IgD-negative memory B cell (primary cell): ENCODE data around the gene LRRC26. TPM values are rescaled to one million over a fixed set of nuclear protein-coding genes. Genes with fewer than 3 reads are reported as not detected.

ENCODE experiments used
- H3K27ac Mint-ChIP-seq, 3 donors: one replicate each; pipeline ENCODE4 v1.8.0; 2020 to 2022; ENCODE audit warnings: mild to moderate bottlenecking in 3 of 3, mixed read lengths in 3 of 3, moderate library complexity in 1 of 3
- H3K27me3 Mint-ChIP-seq: one replicate; pipeline ENCODE4 v1.8.0; 2021; ENCODE audit warnings: mixed read lengths
- H3K36me3 Mint-ChIP-seq: one replicate; pipeline ENCODE4 v1.8.0; 2020; ENCODE audit warnings: mild to moderate bottlenecking, mixed read lengths
- H3K4me1 Mint-ChIP-seq, 3 donors: one replicate each; pipeline ENCODE4 v1.8.0; 2020 to 2022; ENCODE audit warnings: mixed read lengths in 3 of 3, mild to moderate bottlenecking in 1 of 3
- H3K4me3 Mint-ChIP-seq, 4 donors: one replicate each; pipeline ENCODE4 v1.8.0; 2020 to 2022; ENCODE audit warnings: mild to moderate bottlenecking in 4 of 4, mixed read lengths in 4 of 4, moderate library complexity in 3 of 4
- H3K9me3 Mint-ChIP-seq, 3 donors: one replicate each; pipeline ENCODE4 v1.8.0; 2020 to 2021; ENCODE audit warnings: mixed read lengths in 3 of 3, mild to moderate bottlenecking in 1 of 3
- polyA plus RNA-seq: library from polyadenylated mRNA; unstranded; fragments of 300-500 nt; fragmentation: Illumina TruSeq; gene quantifications from one replicate; pipeline ENCODE4 v1.2.3, GENCODE V29; 2021

The LRRC26 gene
- polyA plus RNA-seq, 1 donor from 2014 or later, result not detected

DNA sequence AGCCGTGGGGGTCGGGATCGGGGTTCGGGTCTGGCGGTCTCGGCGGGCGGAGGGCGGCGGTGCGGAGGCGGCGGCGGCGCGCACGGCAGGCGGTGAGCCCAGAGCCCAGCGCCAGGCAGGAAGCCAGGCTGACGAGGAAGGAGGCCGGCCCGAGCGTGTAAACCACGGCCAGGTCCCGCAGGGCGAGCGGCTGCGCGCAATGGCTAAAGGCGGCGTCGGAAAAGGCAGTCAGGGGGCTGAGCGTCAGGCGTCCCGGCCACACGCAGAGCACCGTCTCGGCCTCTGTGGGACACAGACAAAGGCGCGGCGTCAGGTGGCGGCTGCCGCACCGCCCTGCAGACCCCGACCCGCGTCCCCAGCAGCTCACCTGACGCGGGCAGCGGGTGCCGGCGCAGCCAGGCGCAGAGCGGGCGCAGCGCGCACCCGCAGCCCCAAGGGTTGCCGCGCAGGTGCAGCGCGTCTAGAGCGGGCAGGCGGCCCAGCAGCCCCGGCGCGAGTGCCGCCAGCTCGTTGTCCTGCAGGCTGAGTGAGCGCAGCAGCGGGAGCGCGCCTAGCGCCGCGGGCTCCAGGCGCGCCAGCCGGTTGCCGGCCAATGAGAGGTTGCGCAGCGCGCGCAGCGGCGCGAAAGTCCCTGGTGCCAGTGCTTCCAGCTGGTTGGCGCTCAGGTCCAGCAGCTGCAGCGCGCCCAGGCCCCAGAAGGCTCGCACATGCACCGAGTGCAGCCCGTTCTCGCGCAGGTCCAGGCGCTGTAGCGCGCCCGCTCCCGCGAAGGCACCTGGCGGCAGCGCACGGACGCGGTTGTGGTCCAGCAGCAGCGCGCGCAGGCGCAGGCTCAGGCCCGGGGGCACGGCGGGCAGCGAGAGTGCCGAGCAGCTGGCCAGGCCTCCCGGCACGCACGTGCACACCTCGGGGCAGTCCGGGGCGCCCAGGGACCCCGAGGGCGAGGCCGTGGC is 671 bp downstream of the LRRC26 start:
- Mint-ChIP-seq H3K36me3 (no peaks in the 10 kb centered on the region), H3K27ac (no peak overlapping the region), H3K4me1 (peaks cover 0 to 2% (median 0%) of the 10 kb centered on the region in 3 donors), H3K9me3 (no peaks in the 10 kb centered on the region), H3K4me3 (peak overlapping the region in 3 of 4 donors; percentile 38 to 66 (median 51)), H3K27me3 (peaks cover 26% of the 10 kb centered on the region)

DNA sequence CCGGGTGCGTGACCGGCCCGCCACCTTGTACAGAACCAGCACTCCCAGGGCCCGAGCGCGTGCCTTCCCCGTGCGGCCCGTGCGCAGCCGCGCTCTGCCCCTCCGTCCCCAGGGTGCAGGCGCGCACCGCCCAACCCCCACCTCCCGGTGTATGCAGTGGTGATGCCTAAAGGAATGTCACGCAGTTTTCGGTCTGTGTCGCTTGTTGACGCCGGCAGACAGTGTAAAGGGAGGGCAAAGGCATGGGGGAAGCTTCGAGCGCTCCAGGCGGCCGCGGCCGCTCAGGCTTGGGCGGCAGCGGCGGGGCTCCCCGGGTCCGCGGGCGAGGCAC is 1.3 kb downstream of the LRRC26 start:
- no peaks in the 10 kb centered on the region for H3K9me3 Mint-ChIP-seq
- peak overlapping the region in 2 of 4 donors; percentile 28 to 48 for H3K4me3 Mint-ChIP-seq
- H3K27ac Mint-ChIP-seq, result no peak overlapping the region
- peaks cover 27% of the 10 kb centered on the region for H3K27me3 Mint-ChIP-seq
- peaks cover 0 to 2% (median 0%) of the 10 kb centered on the region in 3 donors for H3K4me1 Mint-ChIP-seq
- no peaks in the 10 kb centered on the region for H3K36me3 Mint-ChIP-seq

DNA sequence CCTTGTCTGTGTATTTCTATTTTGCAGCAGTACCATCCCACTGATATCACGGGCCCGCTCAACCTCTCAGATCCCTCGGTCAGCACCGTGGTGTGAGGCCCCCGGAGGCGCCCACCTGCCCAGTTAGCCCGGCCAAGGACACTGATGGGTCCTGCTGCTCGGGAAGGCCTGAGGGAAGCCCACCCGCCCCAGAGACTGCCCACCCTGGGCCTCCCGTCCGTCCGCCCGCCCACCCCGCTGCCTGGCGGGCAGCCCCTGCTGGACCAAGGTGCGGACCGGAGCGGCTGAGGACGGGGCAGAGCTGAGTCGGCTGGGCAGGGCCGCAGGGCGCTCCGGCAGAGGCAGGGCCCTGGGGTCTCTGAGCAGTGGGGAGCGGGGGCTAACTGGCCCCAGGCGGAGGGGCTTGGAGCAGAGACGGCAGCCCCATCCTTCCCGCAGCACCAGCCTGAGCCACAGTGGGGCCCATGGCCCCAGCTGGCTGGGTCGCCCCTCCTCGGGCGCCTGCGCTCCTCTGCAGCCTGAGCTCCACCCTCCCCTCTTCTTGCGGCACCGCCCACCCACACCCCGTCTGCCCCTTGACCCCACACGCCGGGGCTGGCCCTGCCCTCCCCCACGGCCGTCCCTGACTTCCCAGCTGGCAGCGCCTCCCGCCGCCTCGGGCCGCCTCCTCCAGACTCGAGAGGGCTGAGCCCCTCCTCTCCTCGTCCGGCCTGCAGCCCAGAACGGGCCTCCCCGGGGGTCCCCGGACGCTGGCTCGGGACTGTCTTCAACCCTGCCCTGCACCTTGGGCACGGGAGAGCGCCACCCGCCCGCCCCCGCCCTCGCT is 1.9 kb downstream of the LRRC26 start:
- H3K9me3 Mint-ChIP-seq, result no peaks in the 10 kb centered on the region
- H3K4me1 Mint-ChIP-seq, result peaks cover 0 to 2% (median 0%) of the 10 kb centered on the region in 3 donors
- H3K4me3 Mint-ChIP-seq, result peak overlapping the region in 1 of 4 donors; percentile 72
- H3K27ac Mint-ChIP-seq, result no peak overlapping the region
- no peaks in the 10 kb centered on the region for H3K36me3 Mint-ChIP-seq
- H3K27me3 Mint-ChIP-seq, result peaks cover 32% of the 10 kb centered on the region

DNA sequence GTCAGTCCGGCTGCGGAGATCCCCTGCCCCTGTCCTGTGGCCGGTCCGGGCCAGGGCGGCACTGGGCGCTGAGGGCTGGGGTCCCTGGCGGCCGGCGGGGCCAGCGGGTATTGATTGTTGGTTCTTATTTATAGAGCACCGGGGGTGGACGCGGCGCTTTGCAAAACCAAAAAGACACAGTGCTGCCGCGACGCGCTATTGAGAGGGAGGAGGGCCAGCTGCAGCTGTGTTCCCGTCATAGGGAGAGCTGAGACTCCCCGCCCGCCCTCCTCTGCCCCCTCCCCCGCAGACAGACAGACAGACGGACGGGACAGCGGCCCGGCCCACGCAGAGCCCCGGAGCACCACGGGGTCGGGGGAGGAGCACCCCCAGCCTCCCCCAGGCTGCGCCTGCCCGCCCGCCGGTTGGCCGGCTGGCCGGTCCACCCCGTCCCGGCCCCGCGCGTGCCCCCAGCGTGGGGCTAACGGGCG is 2.5 kb downstream of the LRRC26 start:
- Mint-ChIP-seq H3K27ac (no peak overlapping the region), H3K4me1 (peaks cover 0 to 2% (median 0%) of the 10 kb centered on the region in 3 donors), H3K27me3 (peaks cover 32% of the 10 kb centered on the region), H3K9me3 (no peaks in the 10 kb centered on the region), H3K36me3 (no peaks in the 10 kb centered on the region), H3K4me3 (peak overlapping the region in 1 of 4 donors; percentile 72)

DNA sequence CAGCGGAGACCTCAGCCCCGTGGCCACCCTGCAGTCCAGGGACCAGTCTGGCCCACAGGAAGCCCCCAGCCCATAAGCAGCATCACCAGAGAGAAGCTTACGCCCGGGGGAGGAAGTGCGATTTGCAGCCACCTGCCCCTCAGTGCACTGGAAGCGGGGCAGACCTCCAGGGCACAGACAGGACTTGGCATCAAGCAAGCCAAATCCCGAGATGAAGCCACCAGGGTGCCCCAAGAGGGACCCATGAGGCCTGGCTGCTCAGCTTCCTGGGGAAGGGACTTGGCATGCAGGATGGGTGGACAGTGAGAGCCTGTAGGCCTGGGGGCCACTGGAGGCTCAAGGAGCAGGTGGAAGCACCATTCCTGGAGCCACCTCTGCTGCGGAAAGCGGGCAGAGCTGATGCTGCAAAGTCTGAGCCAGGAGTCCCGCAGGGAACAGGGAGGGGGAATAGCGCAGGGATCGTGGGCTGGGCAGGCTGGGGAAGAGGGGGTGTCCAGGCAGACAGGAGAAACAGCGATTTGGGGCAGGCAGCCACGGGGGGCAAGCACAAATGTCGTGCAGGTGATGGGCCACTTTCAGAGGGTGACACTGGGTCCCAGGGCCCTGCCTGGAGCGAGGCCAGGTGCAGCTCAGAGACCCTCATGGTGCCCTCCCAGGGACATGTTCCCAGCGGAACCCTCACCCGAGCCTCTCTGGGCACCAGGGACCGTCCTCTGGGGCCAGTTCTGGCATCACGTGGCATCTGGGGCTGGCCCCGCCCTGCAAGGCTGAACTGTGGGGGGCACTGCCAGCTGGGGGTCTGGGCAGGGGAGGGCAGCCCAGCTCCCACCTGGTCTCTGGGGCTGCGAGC is 3.2 kb downstream of the LRRC26 start:
- peaks cover 0 to 2% (median 1%) of the 10 kb centered on the region in 3 donors for H3K4me1 Mint-ChIP-seq
- H3K4me3 Mint-ChIP-seq, result peak overlapping the region in 2 of 4 donors; percentile 32 to 47
- H3K9me3 Mint-ChIP-seq, result no peaks in the 10 kb centered on the region
- H3K27me3 Mint-ChIP-seq, result peaks cover 32% of the 10 kb centered on the region
- peak overlapping the region in 1 of 3 donors; percentile 81 for H3K27ac Mint-ChIP-seq
- no peaks in the 10 kb centered on the region for H3K36me3 Mint-ChIP-seq

DNA sequence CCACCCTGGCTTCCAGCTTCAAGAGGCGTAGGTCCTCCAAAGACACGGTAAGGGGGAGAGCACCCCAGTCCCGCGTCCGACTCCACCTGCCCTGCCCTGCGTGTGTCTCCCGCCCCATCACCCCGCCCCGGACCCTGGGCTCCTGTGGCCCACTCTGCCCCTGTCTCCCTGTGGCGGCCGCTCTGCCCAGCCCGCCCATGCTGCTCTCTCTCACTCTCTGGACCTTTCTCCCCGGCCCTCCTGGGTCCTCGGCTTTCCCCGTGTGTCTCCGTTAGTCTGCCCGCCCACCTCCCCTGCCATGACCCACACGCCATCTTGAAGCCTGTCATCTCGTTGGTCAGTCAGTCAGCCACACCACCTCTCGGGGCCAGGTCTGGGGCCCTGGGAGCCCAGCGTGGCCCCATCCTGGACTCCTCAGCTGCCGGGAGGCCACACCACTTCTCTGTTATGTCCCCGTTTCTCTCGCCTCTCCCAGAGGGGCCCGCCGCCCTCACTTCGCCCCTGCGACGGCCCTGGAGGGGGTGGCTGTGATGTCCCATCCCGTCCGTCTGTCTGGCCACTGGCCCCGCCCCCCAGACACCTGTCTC is 4.5 kb downstream of the LRRC26 start:
- peaks cover 28% of the 10 kb centered on the region for H3K27me3 Mint-ChIP-seq
- no peak overlapping the region for H3K4me3 Mint-ChIP-seq

DNA sequence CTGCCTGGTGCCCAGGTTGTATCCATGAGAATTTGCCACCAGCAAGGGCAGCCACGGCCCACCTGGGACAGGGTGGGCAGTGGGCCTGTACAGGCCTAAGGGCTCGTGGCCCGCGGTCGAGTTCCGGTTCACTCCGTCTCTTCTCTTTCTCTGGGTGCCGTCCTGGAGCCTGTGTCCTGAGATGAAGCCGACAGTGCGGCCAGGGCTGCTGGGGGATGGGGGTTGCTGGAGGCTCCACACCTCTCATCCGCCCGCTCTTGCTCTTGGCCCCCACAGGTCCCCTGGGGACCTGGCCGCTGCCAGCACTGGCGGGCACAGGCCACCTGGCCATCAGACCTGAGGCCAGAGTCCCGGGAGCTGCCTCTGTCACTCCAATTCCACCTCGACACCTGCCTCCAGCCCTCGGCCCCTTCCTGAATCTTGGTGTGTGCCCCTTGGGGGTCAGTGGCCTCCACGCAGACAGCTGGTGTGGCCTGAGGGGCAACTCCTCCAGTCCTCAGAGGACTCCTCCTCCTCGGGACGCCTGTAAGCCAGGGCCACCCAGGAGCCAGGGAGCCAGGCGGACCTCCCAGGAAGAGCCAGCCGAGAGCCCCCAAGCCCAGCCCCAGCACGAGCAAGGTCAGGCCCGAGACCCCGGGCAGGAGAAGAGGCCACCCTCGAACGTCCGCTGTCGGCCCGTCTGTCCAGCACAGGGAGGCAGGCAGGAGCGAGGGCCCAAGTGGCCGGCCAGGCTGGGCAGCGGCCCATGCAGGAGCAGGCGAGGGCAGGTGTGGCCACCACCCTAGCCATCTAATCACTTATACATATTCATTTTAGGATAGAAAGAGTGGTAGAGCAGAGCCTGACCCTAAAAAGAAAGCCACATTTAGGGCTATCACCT is 5.2 kb downstream of the LRRC26 start:
- H3K9me3 Mint-ChIP-seq, result no peaks in the 10 kb centered on the region
- H3K36me3 Mint-ChIP-seq, result no peaks in the 10 kb centered on the region
- H3K4me3 Mint-ChIP-seq, result peak overlapping the region in 1 of 4 donors; percentile 47
- peaks cover 28% of the 10 kb centered on the region for H3K27me3 Mint-ChIP-seq
- H3K27ac Mint-ChIP-seq, result peak overlapping the region in 1 of 3 donors; percentile 64
- H3K4me1 Mint-ChIP-seq, result peaks cover 0 to 2% (median 1%) of the 10 kb centered on the region in 3 donors

More for the DNA sequence above, 4.5 kb downstream of the LRRC26 start:
- Mint-ChIP-seq H3K9me3 (no peaks in the 10 kb centered on the region), H3K4me1 (peaks cover 0 to 2% (median 1%) of the 10 kb centered on the region in 3 donors), H3K36me3 (no peaks in the 10 kb centered on the region), H3K27ac (no peak overlapping the region)

DNA sequence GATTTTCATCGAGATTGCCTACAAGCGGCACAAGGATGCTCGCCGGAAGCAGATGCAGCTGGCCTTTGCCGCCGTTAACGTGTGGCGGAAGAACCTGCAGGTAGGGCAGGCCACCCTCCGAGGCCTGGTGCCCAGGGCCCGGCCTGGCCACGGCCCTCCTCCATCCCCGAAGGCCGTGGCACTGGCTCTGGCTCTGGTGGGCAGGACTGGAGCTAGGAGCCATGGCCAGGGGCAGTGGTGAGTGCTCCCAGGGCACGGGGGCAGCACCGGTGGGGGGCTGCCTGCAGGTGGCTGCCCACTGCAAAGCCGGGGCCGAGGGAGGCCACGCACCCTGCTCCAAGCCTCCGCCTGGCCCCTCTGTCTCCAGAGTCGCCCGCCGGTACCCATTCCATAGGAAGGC is 6.0 kb downstream of the LRRC26 start:
- H3K27me3 Mint-ChIP-seq, result peaks cover 35% of the 10 kb centered on the region
- no peak overlapping the region for H3K4me3 Mint-ChIP-seq
- H3K27ac Mint-ChIP-seq, result peak overlapping the region in 1 of 3 donors; percentile 64
- no peaks in the 10 kb centered on the region for H3K9me3 Mint-ChIP-seq
- H3K36me3 Mint-ChIP-seq, result no peaks in the 10 kb centered on the region
- peaks cover 0 to 6% (median 6%) of the 10 kb centered on the region in 3 donors for H3K4me1 Mint-ChIP-seq

DNA sequence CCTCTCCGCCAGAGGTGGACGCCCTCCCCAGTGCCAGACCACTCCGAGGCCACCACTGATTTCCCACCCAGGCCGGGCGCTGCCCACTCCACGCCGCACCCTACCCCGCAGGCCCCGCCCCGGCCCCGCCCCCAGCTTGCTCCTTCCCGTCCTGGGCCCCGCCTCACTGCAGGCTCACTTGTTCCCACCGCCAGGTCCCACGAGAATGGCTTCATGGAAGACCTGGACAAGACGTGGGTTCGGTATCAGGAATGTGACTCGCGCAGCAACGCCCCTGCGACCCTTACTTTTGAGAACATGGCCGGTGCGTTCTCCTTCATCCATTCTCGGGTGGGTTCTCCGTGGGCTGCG is 6.5 kb downstream of the LRRC26 start:
- Mint-ChIP-seq H3K9me3 (no peaks in the 10 kb centered on the region), H3K4me1 (peaks cover 0 to 7% (median 6%) of the 10 kb centered on the region in 3 donors), H3K4me3 (no peak overlapping the region), H3K36me3 (no peaks in the 10 kb centered on the region), H3K27ac (peak overlapping the region in 2 of 3 donors; percentile 46 to 64), H3K27me3 (peaks cover 38% of the 10 kb centered on the region)

DNA sequence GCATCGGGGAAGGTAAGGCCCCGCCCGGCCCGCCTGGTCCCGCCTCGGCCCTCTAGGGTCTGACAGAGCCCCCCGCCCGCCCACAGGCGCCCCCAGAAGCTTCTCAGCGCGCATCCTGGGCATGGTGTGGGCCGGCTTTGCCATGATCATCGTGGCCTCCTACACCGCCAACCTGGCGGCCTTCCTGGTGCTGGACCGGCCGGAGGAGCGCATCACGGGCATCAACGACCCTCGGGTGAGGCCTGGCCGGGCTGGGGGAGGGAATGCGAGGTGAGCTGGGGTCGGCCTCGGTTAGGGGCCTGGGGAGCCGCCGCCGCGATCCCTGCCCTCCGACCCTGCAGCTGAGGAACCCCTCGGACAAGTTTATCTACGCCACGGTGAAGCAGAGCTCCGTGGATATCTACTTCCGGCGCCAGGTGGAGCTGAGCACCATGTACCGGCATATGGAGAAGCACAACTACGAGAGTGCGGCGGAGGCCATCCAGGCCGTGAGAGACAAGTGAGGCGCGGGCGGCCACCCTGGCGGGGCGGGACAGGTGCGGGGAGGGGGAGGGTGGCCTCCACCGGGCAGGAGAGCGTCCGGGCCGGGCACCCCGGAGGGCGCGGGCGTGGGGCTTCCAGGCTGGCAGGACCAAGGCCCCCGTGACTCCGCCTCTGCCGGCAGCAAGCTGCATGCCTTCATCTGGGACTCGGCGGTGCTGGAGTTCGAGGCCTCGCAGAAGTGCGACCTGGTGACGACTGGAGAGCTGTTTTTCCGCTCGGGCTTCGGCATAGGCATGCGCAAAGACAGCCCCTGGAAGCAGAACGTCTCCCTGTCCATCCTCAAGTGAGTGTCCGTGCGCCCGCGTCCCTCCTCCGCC is 7.1 kb downstream of the LRRC26 start:
- Mint-ChIP-seq H3K4me1 (peaks cover 0 to 12% (median 10%) of the 10 kb centered on the region in 3 donors), H3K27ac (peak overlapping the region in 1 of 3 donors; percentile 73), H3K36me3 (peaks cover 2% of the 10 kb centered on the region), H3K4me3 (peak overlapping the region in 1 of 4 donors; percentile 27), H3K9me3 (no peaks in the 10 kb centered on the region), H3K27me3 (peaks cover 43% of the 10 kb centered on the region)

DNA sequence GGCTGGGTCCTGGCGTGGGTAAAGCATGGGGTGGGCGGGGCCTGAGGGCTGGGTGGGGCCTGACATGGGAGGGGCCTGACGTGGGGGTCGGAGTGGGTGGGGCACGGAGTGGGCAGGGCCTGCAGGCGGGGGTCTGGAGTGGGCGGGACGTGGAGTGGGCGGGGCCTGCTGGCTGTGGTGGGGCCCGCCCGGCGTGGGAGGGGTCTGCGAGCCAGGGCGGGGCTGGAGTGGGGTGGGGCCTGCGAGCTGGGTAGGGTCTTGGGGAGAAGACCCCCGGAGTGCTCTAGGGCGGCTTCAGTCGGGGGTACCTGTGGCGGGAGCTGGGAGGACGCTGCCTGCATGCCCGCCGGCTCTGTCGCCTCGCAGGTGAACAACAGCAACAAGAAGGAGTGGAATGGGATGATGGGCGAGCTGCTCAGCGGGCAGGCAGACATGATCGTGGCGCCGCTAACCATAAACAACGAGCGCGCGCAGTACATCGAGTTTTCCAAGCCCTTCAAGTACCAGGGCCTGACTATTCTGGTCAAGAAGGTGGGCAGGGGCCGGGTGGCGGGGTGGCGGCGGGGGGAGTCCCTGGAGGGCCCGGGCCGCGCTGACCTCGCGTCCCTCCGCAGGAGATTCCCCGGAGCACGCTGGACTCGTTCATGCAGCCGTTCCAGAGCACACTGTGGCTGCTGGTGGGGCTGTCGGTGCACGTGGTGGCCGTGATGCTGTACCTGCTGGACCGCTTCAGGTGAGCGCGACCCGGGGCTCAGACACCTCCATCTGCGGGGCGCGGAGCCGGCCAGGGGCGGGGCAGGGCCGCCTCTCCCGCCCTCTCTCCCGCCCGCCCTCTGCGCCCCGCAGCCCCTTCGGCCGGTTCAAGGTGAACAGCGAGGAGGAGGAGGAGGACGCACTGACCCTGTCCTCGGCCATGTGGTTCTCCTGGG is 8.0 kb downstream of the LRRC26 start:
- H3K27me3 Mint-ChIP-seq, result peaks cover 46% of the 10 kb centered on the region
- H3K9me3 Mint-ChIP-seq, result no peaks in the 10 kb centered on the region
- peaks cover 2% of the 10 kb centered on the region for H3K36me3 Mint-ChIP-seq
- H3K4me3 Mint-ChIP-seq, result no peak overlapping the region
- H3K4me1 Mint-ChIP-seq, result peaks cover 0 to 15% (median 10%) of the 10 kb centered on the region in 3 donors
- H3K27ac Mint-ChIP-seq, result no peak overlapping the region
